Superior temporal gyrus (tissue), 1 donor: ENCODE measurements around the gene RPS27.
"Not testable (repeated sequence)": the region's sequence is repeated elsewhere in the genome, so short reads cannot be mapped to it uniquely, and the experiment has no call there.

Experiments used
- DNase-seq: peaks from one replicate; pipeline ENCODE4 v3.0.0-alpha.2; 2016; ENCODE audit errors: extremely low spot score

Gene RPS27

GRCh38 chr1:153985941-153986761 lies 4.4 kb upstream of the RPS27 start, which contains the start of gene RAB13:
TSS of gene RAB13 (minus strand) at chr1:153986339. CDS start at chr1:153986236, 103 bp downstream.
- peak; percentile 25 for DNase-seq

- DNase-seq, result no peak
These were observed 2.9 kb upstream of the RPS27 start for GRCh38 chr1:153987621-153988020.

- no peak for DNase-seq
These were observed 629 bp downstream of the RPS27 start for GRCh38 chr1:153991151-153991630.

- DNase-seq, result no peak
These were observed 1.2 kb downstream of the RPS27 start for GRCh38 chr1:153991806-153992205.

- no peak for DNase-seq
These were observed 4.6 kb downstream of the RPS27 start for GRCh38 chr1:153995202-153995601.

- DNase-seq, result no peak
These were observed 5.1 kb downstream of the RPS27 start for GRCh38 chr1:153995640-153996039.

GRCh38 chr1:153996882-153997281 lies 6.3 kb downstream of the RPS27 start:
- DNase-seq, result not testable (repeated sequence)

GRCh38 chr1:154000420-154000819 lies 9.9 kb downstream of the RPS27 start:
- no peak for DNase-seq

- no peak for DNase-seq
These were observed 15.6 kb downstream of the RPS27 start for GRCh38 chr1:154006136-154006535.

- no peak for DNase-seq
These were observed 21.6 kb downstream of the RPS27 start for GRCh38 chr1:154012129-154012528.

- not testable (repeated sequence) for DNase-seq
These were observed 22.0 kb downstream of the RPS27 start for GRCh38 chr1:154012543-154012942.

GRCh38 chr1:154014154-154014907 lies 23.8 kb downstream of the RPS27 start:
- DNase-seq, result no peak

GRCh38 chr1:154019269-154019668 lies 28.7 kb downstream of the RPS27 start:
- no peak for DNase-seq

- no peak for DNase-seq
These were observed 29.4 kb downstream of the RPS27 start for GRCh38 chr1:154019940-154020339.

- not testable (repeated sequence) for DNase-seq
These were observed 43.1 kb downstream of the RPS27 start for GRCh38 chr1:154033697-154034096.
